NT2/D1 (cell line): ENCODE measurements around the gene OR6S1.

Source experiments
- YY1 ChIP-seq: IDR thresholded peaks from 2 replicates; pipeline ENCODE4 v1.6.1; 2011; ENCODE audit not compliant: insufficient read length, insufficient read depth
- ZNF274 ChIP-seq: IDR thresholded peaks from 2 replicates; pipeline ENCODE4 v1.6.1; 2011; ENCODE audit warnings: mild to moderate bottlenecking, low read depth, low read length

GRCh38 chr14:20591235-20591634 is 50.3 kb downstream of the OR6S1 start, which contains the start of gene RNASE12:
- TF ChIP-seq YY1 (no peak), ZNF274 (no peak)
